Activated B cell treated with CpG ODN at 0.5 μM for 24 hours (primary cell): Measurements from ENCODE around the gene CCDC159. TPM values are rescaled to one million over a fixed set of nuclear protein-coding genes. Genes with fewer than 3 reads are reported as not detected.

Experiments used
- ATAC-seq: fragments of 200-7000 bp; cut with Tn5 transposase; one replicate; pipeline ENCODE4 v1.10.0; 2021; ENCODE audit warnings: low read depth, mild to moderate bottlenecking, moderate library complexity
- CTCF ChIA-PET: fragments of 350-600 bp; sonication (Branson Sonifier 250); formaldehyde crosslinking; loops from one replicate; lab custom pipeline; 2021; ENCODE audit warnings: antibody characterized with exemption; lab: Charles Lee
- POLR2A ChIA-PET: fragments of 350-600 bp; sonication (Branson Sonifier 250); formaldehyde crosslinking; loops from one replicate; lab custom pipeline; 2021; ENCODE audit warnings: antibody characterized with exemption; lab: Charles Lee
- DNase-seq: peaks from one replicate; pipeline ENCODE4 v3.0.0; 2022
- H3K27ac Mint-ChIP-seq: one replicate; pipeline ENCODE4 v1.8.0; 2020; ENCODE audit warnings: mixed read lengths
- H3K27me3 Mint-ChIP-seq: one replicate; pipeline ENCODE4 v1.8.0; 2021; ENCODE audit warnings: mixed read lengths
- H3K36me3 Mint-ChIP-seq: one replicate; pipeline ENCODE4 v1.8.0; 2021; ENCODE audit warnings: low read depth, mixed read lengths
- H3K4me1 Mint-ChIP-seq: one replicate; pipeline ENCODE4 v1.8.0; 2021; ENCODE audit warnings: mixed read lengths
- H3K4me3 Mint-ChIP-seq: one replicate; pipeline ENCODE4 v1.8.0; 2020; ENCODE audit warnings: mild to moderate bottlenecking, mixed read lengths
- H3K9me3 Mint-ChIP-seq: one replicate; pipeline ENCODE4 v1.8.0; 2020; ENCODE audit warnings: mixed read lengths
- CTCF ChIP-seq: fragments of 200-600 bp; IDR thresholded peaks from one replicate; pipeline ENCODE4 v1.8.0; 2022; ENCODE audit warnings: antibody characterized with exemption, mild to moderate bottlenecking
- intact Hi-C: fragments of 100-400 bp; cut with micrococcal nuclease; formaldehyde crosslinking; loops from one replicate; pipeline ENCODE4 v1.15.1; 2024
- total RNA-seq: library from RNA; stranded (reverse); gene quantifications from 2 replicates; pipeline ENCODE4 v1.2.3, GENCODE V29; 2022

CCDC159 gene
- total RNA-seq, 1 donor from 2014 or later, result 32.1 TPM

- ATAC-seq (no peak), DNase-seq (no peak)
- H3K9me3 Mint-ChIP-seq, result no peaks in the 10 kb centered on the region
- no peak overlapping the region for H3K27ac Mint-ChIP-seq
- no peak for TF ChIP-seq CTCF
- no peaks in the 10 kb centered on the region for H3K36me3 Mint-ChIP-seq
- H3K4me3 Mint-ChIP-seq, result no peak overlapping the region
- CTCF ChIA-PET, result no interaction called here
- H3K27me3 Mint-ChIP-seq, result peaks cover 12% of the 10 kb centered on the region
- H3K4me1 Mint-ChIP-seq, result peaks cover 11% of the 10 kb centered on the region
- POLR2A ChIA-PET, result no interaction called here
- intact Hi-C loops, result no loop called here
Observed at GRCh38 chr19:11356676-11357550, 10.6 kb downstream of the CCDC159 start.

- no peak overlapping the region for H3K27ac Mint-ChIP-seq
- peaks cover under 1% of the 10 kb centered on the region for H3K36me3 Mint-ChIP-seq
- no peak for TF ChIP-seq CTCF
- intact Hi-C loops, result no loop called here
- peaks cover 12% of the 10 kb centered on the region for H3K27me3 Mint-ChIP-seq
- ATAC-seq, result no peak
- H3K4me3 Mint-ChIP-seq, result no peak overlapping the region
- POLR2A ChIA-PET, result no interaction called here
- H3K9me3 Mint-ChIP-seq, result no peaks in the 10 kb centered on the region
- no peak for DNase-seq
- CTCF ChIA-PET, result no interaction called here
- H3K4me1 Mint-ChIP-seq, result peaks cover 11% of the 10 kb centered on the region
Observed at GRCh38 chr19:11359421-11359820, 13.1 kb downstream of the CCDC159 start.

GRCh38 chr19:11361037-11361770 lies 14.9 kb downstream of the CCDC159 start:
- ChIA-PET CTCF (no interaction called here), POLR2A (interaction anchor here (0.8 to 1.2 kb wide), 2 partner anchors 11 to 13 kb away, joined by 3 to 4 read pairs; partner anchors contain the start of gene SWSAP1)
- Mint-ChIP-seq H3K27ac (no peak overlapping the region), H3K36me3 (peaks cover 11% of the 10 kb centered on the region), H3K9me3 (no peaks in the 10 kb centered on the region), H3K27me3 (peaks cover 5% of the 10 kb centered on the region), H3K4me3 (no peak overlapping the region), H3K4me1 (peaks cover 3% of the 10 kb centered on the region)
- no peak for TF ChIP-seq CTCF
- ATAC-seq (no peak), DNase-seq (no peak)
- intact Hi-C loops, result no loop called here

GRCh38 chr19:11361771-11362731 lies 15.7 kb downstream of the CCDC159 start:
- Mint-ChIP-seq H3K9me3 (no peaks in the 10 kb centered on the region), H3K27me3 (peaks cover 3% of the 10 kb centered on the region), H3K4me3 (no peak overlapping the region), H3K36me3 (peaks cover 13% of the 10 kb centered on the region), H3K27ac (no peak overlapping the region), H3K4me1 (no peaks in the 10 kb centered on the region)
- CTCF ChIA-PET, result no interaction called here
- TF ChIP-seq CTCF, result no peak
- intact Hi-C loops, result no loop called here
- DNase-seq, result no peak
- no peak for ATAC-seq
- POLR2A ChIA-PET, result no interaction called here
